ENCODE results near the gene EIF3L. TPM values are rescaled to one million over a fixed set of nuclear protein-coding genes. Genes with fewer than 3 reads are reported as not detected.
A peak's percentile ranks its signal among the peaks of the same experiment; 100 is the strongest.

EIF3L gene
- total RNA-seq, 1 donor, result 457 TPM

DNA sequence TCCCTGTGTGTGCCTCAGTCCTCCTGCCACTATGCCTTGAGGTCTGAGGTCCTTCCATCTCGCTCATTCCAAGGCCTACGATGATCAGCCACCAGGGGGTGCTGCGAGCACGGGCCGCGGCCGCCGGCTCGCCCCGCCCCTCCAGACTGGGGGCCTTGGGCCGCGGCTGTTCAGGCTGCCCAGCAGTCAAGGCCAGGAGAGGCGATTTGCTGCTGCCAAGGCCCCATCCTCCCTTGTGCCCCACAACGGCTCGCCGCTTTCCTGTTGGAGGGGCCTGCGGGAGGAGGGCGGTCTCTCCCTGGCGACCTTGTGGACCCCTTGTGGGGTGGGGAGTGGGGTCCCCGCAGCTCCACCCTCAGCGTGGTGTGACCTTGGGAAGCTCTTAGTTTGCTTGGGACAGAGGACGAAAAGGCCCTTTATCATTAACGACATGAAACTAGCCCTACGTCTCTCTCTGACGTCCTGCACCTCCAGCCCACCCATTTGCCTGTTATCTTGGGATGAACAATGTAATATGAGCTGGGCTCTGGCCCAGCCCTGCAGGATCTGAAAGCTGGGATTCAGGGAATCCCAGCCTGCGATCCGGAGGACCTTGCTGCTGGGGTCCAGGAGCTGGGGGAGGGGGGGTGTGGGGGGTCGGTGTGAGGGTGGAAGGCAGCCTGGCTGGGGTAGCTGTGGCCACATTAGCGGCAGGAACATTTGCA, 31.4 kb upstream of the EIF3L start:
- TF ChIP-seq, protein P1, sequence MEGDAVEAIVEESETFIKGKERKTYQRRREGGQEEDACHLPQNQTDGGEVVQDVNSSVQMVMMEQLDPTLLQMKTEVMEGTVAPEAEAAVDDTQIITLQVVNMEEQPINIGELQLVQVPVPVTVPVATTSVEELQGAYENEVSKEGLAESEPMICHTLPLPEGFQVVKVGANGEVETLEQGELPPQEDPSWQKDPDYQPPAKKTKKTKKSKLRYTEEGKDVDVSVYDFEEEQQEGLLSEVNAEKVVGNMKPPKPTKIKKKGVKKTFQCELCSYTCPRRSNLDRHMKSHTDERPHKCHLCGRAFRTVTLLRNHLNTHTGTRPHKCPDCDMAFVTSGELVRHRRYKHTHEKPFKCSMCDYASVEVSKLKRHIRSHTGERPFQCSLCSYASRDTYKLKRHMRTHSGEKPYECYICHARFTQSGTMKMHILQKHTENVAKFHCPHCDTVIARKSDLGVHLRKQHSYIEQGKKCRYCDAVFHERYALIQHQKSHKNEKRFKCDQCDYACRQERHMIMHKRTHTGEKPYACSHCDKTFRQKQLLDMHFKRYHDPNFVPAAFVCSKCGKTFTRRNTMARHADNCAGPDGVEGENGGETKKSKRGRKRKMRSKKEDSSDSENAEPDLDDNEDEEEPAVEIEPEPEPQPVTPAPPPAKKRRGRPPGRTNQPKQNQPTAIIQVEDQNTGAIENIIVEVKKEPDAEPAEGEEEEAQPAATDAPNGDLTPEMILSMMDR (IDR thresholded peaks at IDR 0.05; ENCODE audit: insufficient read depth, low read length), result peak; percentile 77
- H3K4me3 ChIP-seq (ENCODE audit: low read depth, low read length), result peak overlapping the region; percentile 45
- peak; percentile 73 for DNase-seq (ENCODE audit: low read depth)

DNA sequence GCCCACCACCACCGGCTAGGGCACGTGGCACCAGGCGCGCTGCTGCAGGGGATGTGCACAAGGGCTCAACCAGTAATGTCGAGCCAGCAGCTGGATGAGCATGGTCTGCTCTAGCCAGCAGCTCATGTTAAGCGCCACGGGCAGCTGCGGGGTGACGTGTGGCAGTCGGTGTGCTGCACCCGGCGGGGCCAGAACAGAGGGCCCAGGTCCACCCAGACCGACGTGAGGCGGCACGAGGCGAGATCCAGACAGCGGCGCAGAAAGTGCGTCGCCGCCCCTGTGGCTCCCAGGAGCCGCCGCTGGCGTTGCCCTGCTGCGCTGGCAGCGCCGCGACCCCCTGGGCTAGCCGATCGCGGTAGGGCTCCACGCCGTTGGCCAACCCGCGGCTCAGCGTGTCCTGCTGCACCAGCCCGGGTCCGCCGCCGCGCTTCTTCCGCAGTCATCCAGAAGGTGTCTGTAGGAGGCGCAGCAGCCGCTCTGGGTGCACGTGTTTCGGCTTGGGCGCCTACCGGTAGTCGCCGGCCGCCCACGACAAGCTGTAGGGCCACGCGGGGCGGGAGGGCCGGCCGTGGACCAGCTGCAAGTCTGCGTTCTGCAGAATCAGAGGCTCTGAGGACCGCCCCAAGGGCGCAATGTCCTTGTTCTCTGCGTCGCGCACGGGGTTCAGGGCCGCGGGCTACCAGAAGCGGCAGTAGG, 30.7 kb upstream of the EIF3L start:
- H3K4me3 ChIP-seq (ENCODE audit: low read depth, low read length), result peak overlapping the region; percentile 35
- TF ChIP-seq, protein P1 (IDR thresholded peaks at IDR 0.05; ENCODE audit: insufficient read depth, low read length), result peak; percentile 46

DNA sequence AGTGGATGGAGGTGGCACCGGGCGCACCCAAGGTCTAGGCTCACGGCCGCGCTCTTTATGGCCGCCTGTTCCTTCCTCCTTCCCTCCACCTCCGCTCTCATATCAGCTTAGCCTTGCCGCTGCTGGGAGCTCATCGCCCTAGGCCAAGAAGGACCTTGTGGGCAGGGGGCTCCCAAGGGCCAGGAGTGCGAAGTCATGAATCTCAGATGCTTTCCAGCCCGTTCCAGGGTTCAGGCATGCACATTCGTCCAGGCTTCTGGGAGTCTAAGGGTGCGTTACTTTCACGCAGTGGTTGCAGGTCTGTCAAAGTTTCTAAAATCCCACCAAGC, 30.1 kb upstream of the EIF3L start:
- H3K4me3 ChIP-seq (ENCODE audit: low read depth, low read length), result peak overlapping the region; percentile 35
- TF ChIP-seq, protein P1 (IDR thresholded peaks at IDR 0.05; ENCODE audit: insufficient read depth, low read length), result no peak
- no peak for DNase-seq (ENCODE audit: low read depth)

More for the DNA sequence above, 30.7 kb upstream of the EIF3L start:
- DNase-seq (ENCODE audit: low read depth), result peak; percentile 38

DNA sequence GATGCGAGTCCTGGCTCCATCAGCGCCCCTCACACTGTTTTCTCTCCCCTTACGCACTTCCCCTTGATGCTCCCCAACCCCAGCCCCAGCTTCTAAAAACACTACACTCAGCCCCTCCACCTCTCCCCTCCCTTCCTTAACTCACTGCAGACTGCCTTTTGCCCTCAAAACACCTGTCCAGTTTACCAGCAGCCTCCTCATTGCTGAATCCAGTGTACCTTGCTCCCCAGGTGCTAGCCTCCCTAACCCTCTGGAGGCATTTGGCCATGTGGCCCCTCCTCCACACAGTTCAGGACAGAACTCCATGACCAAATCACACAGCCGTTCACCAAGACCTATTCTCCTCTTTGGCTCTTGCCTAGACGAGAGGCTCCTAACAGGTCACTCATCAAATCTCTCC, 28.9 kb upstream of the EIF3L start:
- no peak for DNase-seq (ENCODE audit: low read depth)
- H3K4me3 ChIP-seq (ENCODE audit: low read depth, low read length), result no peak overlapping the region
- TF ChIP-seq, protein P1 (IDR thresholded peaks at IDR 0.05; ENCODE audit: insufficient read depth, low read length), result no peak

DNA sequence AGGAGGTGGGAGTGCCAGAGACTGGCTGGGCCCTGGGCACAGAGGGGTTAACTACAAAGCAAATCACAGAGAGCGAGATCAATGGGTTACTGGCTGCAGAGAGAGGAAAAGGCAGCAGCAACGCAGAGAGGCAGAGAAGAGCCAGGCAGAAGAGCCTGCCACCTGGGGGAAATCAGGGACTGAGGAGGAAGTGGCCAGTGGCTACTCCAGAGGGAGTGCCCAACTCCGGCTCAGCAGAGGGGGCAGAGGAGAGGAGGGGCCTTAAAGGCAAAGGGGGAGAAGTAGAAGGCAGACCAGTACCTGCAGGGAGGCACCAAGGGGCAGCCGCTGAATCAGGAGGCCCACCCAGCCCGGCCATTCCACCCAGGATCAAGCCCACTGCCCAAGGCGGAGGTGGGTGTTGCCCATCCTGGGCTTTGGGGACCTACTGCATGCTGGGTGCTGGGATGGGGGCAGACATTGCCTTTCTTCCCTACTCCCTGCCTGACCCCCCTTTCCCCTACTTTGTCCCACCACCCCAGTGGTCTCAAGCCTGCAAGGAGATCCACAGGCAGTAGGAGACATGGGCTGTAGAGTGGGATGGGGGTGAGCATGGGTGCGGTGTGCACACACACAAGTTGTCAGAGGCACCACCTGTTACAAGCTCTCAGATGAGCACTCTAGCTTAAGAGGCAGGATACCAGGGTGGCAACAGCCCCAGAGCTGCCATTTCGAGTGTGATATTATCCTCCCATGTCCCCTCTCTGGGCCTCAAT, 27.0 kb upstream of the EIF3L start:
- no peak overlapping the region for H3K4me3 ChIP-seq (ENCODE audit: low read depth, low read length)
- TF ChIP-seq, protein P1 (IDR thresholded peaks at IDR 0.05; ENCODE audit: insufficient read depth, low read length), result no peak
- no peak for DNase-seq (ENCODE audit: low read depth)

DNA sequence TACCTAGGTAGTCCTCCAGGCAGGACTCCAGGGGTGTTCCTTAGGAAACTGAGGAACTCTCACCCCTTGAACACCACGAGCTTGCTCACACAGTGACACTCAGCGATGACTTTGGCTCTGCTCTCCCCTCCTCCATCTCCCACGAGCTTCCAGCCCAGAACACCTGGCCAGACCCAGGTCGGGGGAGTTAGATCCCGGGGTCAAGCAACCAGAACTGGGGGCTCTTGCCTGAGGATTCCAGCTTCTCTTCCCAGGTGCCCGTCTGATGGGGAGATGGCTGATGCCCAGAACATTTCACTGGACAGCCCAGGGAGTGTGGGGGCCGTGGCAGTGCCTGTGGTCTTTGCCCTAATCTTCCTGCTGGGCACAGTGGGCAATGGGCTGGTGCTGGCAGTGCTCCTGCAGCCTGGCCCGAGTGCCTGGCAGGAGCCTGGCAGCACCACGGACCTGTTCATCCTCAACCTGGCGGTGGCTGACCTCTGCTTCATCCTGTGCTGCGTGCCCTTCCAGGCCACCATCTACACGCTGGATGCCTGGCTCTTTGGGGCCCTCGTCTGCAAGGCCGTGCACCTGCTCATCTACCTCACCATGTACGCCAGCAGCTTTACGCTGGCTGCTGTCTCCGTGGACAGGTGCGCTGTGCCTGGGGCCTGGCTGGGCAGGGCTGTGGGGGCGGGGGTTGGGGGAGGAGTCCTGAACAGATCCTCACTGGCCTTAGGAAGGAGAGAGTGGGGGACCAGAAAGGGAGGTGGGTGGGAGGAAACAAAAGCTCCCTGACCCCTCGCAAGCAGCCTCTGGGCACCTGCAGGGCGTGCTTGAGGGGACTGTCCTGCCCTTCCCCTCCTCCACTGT, 25.9 kb upstream of the EIF3L start, which contains the start of gene GALR3:
GALR3 (plus strand) TSS at position 249 of the 852 bp plus-strand sequence; CDS start at position 274, 25 bp downstream.
- no peak within 1 kb of the TSS for H3K4me3 ChIP-seq (ENCODE audit: low read depth, low read length)
- TF ChIP-seq, protein P1 (IDR thresholded peaks at IDR 0.05; ENCODE audit: insufficient read depth, low read length), result no peak
- DNase-seq (ENCODE audit: low read depth), result no peak

Data from fibroblast of the aortic adventitia (primary cell).